ENCODE measurements around the gene NPAS3. TPM values are rescaled to one million over a fixed set of nuclear protein-coding genes. Genes with fewer than 3 reads are reported as not detected.
"Not testable (repeated sequence)": the region's sequence is repeated elsewhere in the genome, so short reads cannot be mapped to it uniquely, and the experiment has no call there.

NPAS3 gene
- polyA plus RNA-seq, 2 of the 4 experiments (the other 2 are of a cell fraction) = not detected

DNA sequence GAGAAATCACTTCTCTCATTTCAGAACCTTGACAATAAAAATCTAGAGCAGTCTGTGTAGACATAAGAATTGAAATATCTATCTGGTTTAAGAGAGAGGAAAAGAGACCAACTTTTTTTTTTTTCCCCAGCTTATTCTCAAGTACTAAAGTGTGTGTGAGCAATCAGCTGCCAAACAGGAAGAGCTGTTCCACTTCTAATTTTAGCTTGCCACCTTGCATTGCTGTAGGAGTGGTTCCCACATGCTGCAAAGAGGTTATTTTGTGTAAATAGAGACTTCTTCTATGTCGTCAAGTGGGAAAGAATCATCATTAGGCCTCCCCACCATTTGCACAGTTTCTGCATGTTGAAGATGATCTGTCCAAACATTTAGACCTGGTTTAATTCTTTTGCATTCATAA lies 142.6 kb downstream of the NPAS3 start:
- H3K4me1 ChIP-seq = no peaks in the 10 kb centered on the region
- TF ChIP-seq POLR2A (IDR thresholded peaks at IDR 0.05; ENCODE audit: low read length) (no peak), EP300 (IDR thresholded peaks at IDR 0.05) (no peak), HOXA7 (CRISPR knock-in tag; IDR thresholded peaks at IDR 0.05) (no peak), BCL3 (IDR thresholded peaks at IDR 0.05) (no peak)
- H3K4me2 ChIP-seq = no peak overlapping the region
- H3K4me3 ChIP-seq = no peak overlapping the region
- 10% methylated on average over 1 of the region's 1 CpG for WGBS (ENCODE audit: missing lambda C conversion rate)
- ATAC-seq = no peak
- no peak for FAIRE-seq
- H3K27ac ChIP-seq = no peak overlapping the region
- CTCF ChIA-PET = no interaction called here
- POLR2A ChIA-PET = no interaction called here
- no peaks in the 10 kb centered on the region for H3K9me3 ChIP-seq
- DNase-seq (ENCODE audit: low read depth in 1 of 2, low spot score in 1 of 2) = no peak

DNA sequence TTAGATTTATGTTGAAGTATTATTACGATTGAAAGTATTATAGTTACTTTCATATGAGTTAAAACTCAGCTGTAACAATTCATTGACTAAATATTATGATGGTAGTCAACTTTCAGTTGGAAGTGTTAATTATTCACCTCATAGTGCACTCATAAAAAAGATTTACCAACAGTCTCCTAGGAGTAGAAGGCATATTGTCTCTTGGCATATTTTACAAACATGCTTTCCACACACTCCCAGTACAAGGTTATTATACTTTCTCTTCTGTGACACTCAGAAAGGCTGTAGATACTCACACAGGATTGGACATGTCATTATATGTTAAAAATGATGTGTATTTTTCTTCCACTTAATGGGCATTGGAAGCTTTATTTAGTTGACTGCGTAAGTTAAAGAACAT lies 147.1 kb downstream of the NPAS3 start:
- Histone ChIP-seq H3K9me3 (no peaks in the 10 kb centered on the region), H3K27ac (no peak overlapping the region), H3K4me3 (no peak overlapping the region), H3K4me2 (no peak overlapping the region), H3K4me1 (no peaks in the 10 kb centered on the region)
- 43% methylated on average over 2 of the region's 2 CpGs for WGBS (ENCODE audit: missing lambda C conversion rate)
- FAIRE-seq (no peak), DNase-seq (ENCODE audit: low read depth in 1 of 2, low spot score in 1 of 2) (no peak), ATAC-seq (no peak)
- ChIA-PET POLR2A (no interaction called here), CTCF (no interaction called here)
- TF ChIP-seq POLR2A (IDR thresholded peaks at IDR 0.05; ENCODE audit: low read length) (no peak), SREBF2 (IDR thresholded peaks at IDR 0.05) (no peak), SMC3 (IDR thresholded peaks at IDR 0.05) (no peak), CHD2 (IDR thresholded peaks at IDR 0.05; ENCODE audit: low read length, partially characterized antibody) (no peak), NFE2L2 (conservative IDR thresholded peaks at IDR 0.05; ENCODE audit: low read length) (no peak), HDAC2 (IDR thresholded peaks at IDR 0.05) (no peak), CBX8 (IDR thresholded peaks at IDR 0.05) (no peak), JUNB (IDR thresholded peaks at IDR 0.05) (no peak), ZNF302 (CRISPR knock-in tag; IDR thresholded peaks at IDR 0.05) (no peak), MAZ (IDR thresholded peaks at IDR 0.05; ENCODE audit: borderline replicate concordance, low read depth, low read length) (no peak), TFCP2L1 (CRISPR knock-in tag; IDR thresholded peaks at IDR 0.05) (no peak), RFX5 (IDR thresholded peaks at IDR 0.05) (no peak), NPAS2 (CRISPR knock-in tag; IDR thresholded peaks at IDR 0.05; ENCODE audit: borderline replicate concordance) (no peak), HOXA7 (CRISPR knock-in tag; IDR thresholded peaks at IDR 0.05) (no peak), FOXS1 (CRISPR knock-in tag; IDR thresholded peaks at IDR 0.05) (no peak), BCL3 (IDR thresholded peaks at IDR 0.05) (no peak), ZFP36 (IDR thresholded peaks at IDR 0.05; ENCODE audit: borderline replicate concordance, partially characterized antibody) (no peak), EHMT2 (IDR thresholded peaks at IDR 0.05; ENCODE audit: low read depth) (no peak)
- TF ChIP-seq, protein P1, sequence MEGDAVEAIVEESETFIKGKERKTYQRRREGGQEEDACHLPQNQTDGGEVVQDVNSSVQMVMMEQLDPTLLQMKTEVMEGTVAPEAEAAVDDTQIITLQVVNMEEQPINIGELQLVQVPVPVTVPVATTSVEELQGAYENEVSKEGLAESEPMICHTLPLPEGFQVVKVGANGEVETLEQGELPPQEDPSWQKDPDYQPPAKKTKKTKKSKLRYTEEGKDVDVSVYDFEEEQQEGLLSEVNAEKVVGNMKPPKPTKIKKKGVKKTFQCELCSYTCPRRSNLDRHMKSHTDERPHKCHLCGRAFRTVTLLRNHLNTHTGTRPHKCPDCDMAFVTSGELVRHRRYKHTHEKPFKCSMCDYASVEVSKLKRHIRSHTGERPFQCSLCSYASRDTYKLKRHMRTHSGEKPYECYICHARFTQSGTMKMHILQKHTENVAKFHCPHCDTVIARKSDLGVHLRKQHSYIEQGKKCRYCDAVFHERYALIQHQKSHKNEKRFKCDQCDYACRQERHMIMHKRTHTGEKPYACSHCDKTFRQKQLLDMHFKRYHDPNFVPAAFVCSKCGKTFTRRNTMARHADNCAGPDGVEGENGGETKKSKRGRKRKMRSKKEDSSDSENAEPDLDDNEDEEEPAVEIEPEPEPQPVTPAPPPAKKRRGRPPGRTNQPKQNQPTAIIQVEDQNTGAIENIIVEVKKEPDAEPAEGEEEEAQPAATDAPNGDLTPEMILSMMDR (IDR thresholded peaks at IDR 0.05) = no peak

DNA sequence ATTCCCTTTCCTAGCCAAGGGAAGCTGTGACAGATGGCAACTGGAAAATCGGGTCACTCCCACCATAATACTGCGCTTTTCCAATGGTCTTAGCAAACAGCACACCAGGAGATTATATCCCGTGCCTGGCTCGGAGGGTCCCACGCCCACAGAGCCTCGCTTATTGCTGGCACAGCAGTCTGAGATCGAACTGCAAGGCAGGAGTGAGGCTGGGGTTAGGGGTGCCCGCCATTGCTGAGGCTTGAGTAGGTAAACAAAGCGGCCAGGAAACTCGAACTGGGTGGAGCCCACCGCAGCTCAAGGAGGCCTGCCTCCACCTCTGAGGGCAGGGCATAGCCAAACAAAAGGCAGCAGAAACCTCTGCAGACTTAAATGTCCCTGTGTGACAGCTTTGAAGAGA lies 149.6 kb downstream of the NPAS3 start:
- H3K4me2 ChIP-seq; H3K4me1 ChIP-seq; H3K4me3 ChIP-seq; H3K9me3 ChIP-seq; ATAC-seq; DNase-seq (ENCODE audit: low read depth in 1 of 2, low spot score in 1 of 2); H3K27ac ChIP-seq; FAIRE-seq; CTCF ChIA-PET; POLR2A ChIA-PET: not testable (repeated sequence)
- WGBS (ENCODE audit: missing lambda C conversion rate) = 3% methylated on average over 5 of the region's 11 CpGs

Measured in A549 (cell line).